Loucy (cell line): ENCODE results near the gene VASN.

Experiments
- CTCF ChIP-seq: fragments of 200-600 bp; sonication (generic); conservative IDR thresholded peaks from 2 replicates; pipeline ENCODE4 v1.5.1; 2014; ENCODE audit warnings: mild to moderate bottlenecking, antibody characterized with exemption, low read length
- EZH2phosphoT487 ChIP-seq: fragments of 200-600 bp; IDR thresholded peaks from 2 replicates; pipeline ENCODE4 v1.6.1; 2018; ENCODE audit warnings: antibody characterized with exemption, mild to moderate bottlenecking, moderate library complexity, borderline replicate concordance

GRCh38 chr16:4351880-4352279 lies 19.8 kb upstream of the VASN start:
- TF ChIP-seq CTCF (no peak), EZH2phosphoT487 (no peak)
